ENCODE measurements around the gene RHOJ.

RHOJ gene

DNA sequence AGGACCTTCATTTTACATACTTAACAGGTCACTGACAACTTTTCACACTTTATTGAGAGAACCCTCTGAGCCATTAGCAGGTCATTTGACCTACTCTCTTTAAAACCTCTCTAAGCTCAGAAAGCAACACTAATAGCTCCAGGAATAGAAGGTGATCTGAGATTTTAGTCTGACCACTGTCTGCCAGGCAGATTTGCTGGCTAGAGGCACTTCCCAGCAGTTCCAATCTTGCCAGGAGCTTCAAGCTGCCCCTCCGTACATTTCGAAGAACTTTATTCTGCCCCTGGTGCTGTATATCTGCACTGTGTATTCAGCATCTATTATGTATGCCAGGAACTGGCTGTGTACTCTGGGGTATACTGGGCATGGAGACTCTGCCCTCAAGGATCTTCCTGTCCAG is 58.2 kb downstream of the RHOJ start:
- DNase-seq: no peak
- H3K4me1 ChIP-seq (ENCODE audit: control extremely low read depth in 1 of 4, control insufficient read depth in 4 of 4, insufficient read depth in 4 of 4, low read length in 3 of 4): no peaks in the 10 kb centered on the region
- 87% methylated on average over 2 of the region's 2 CpGs for WGBS (ENCODE audit: insufficient coverage)
- H3K27ac ChIP-seq (ENCODE audit: insufficient read depth in 1 of 2, low read depth in 1 of 2, low read length in 2 of 2, poor library complexity in 1 of 2, severe bottlenecking in 2 of 2): no peak overlapping the region
- CTCF ChIA-PET: no interaction called here
- H3K27me3 ChIP-seq (replicated peaks in 2 of 5; ENCODE audit: control insufficient read depth in 4 of 5, insufficient read depth in 5 of 5, low read length in 4 of 5): peaks cover 0 to 5% (median 0%) of the 10 kb centered on the region in 5 experiments
- POLR2A ChIA-PET: no interaction called here
- no peaks in the 10 kb centered on the region for H3K36me3 ChIP-seq (ENCODE audit: control insufficient read depth in 4 of 4, insufficient read depth in 4 of 4, low read length in 3 of 4)
- H3K4me3 ChIP-seq (ENCODE audit: control insufficient read depth in 1 of 7, extremely low read depth in 1 of 7, insufficient read depth in 4 of 7, low read depth in 2 of 7, low read length in 6 of 7): no peak overlapping the region
- H3K9me3 ChIP-seq (ENCODE audit: control extremely low read depth in 1 of 5, control insufficient read depth in 4 of 5, insufficient read depth in 2 of 5, low read depth in 1 of 5, low read length in 4 of 5): no peaks in the 10 kb centered on the region

- ChIA-PET CTCF (interaction anchor here (0.9 kb wide), 1 partner anchor 10 kb away, joined by 4 read pairs; no protein-coding TSS in a partner anchor), POLR2A (no interaction called here)
- DNase-seq: no peak
- H3K4me1 ChIP-seq (ENCODE audit: control extremely low read depth in 1 of 4, control insufficient read depth in 4 of 4, insufficient read depth in 4 of 4, low read length in 3 of 4): no peaks in the 10 kb centered on the region
- WGBS (ENCODE audit: insufficient coverage): no CpG with 5 or more reads among the region's 1 CpG
- H3K27ac ChIP-seq (ENCODE audit: insufficient read depth in 1 of 2, low read depth in 1 of 2, low read length in 2 of 2, poor library complexity in 1 of 2, severe bottlenecking in 2 of 2): no peak overlapping the region
- peaks cover 0 to 7% (median 0%) of the 10 kb centered on the region in 5 experiments for H3K27me3 ChIP-seq (replicated peaks in 2 of 5; ENCODE audit: control insufficient read depth in 4 of 5, insufficient read depth in 5 of 5, low read length in 4 of 5)
- no peak overlapping the region for H3K4me3 ChIP-seq (ENCODE audit: control insufficient read depth in 1 of 7, extremely low read depth in 1 of 7, insufficient read depth in 4 of 7, low read depth in 2 of 7, low read length in 6 of 7)
- H3K9me3 ChIP-seq (ENCODE audit: control extremely low read depth in 1 of 5, control insufficient read depth in 4 of 5, insufficient read depth in 2 of 5, low read depth in 1 of 5, low read length in 4 of 5): no peaks in the 10 kb centered on the region
- H3K36me3 ChIP-seq (ENCODE audit: control insufficient read depth in 4 of 4, insufficient read depth in 4 of 4, low read length in 3 of 4): no peaks in the 10 kb centered on the region
Measured at GRCh38 chr14:63266106-63266505, 61.9 kb downstream of the RHOJ start.

DNA sequence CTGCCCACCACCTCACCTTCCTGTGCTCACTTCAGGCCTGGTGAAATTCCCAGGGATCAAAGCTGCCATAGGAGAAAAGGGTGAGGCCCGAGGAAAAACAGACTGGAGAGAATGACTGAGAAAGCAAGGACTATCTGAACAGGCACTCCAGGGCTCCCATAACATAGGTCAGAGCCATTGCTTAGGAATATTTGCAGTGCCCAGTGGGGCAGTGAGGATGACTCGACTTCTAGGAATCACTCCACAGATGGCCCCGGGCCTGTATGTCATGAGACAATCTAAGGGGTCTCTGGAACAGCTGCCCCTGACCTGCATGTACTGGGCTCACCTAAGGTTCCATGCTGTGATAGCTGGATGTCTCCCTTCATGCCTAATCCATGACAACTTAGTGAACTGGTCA is 62.9 kb downstream of the RHOJ start:
- CTCF ChIA-PET: interaction anchor here (0.9 kb wide), 1 partner anchor 9 kb away, joined by 4 read pairs; no protein-coding TSS in a partner anchor
- Histone ChIP-seq H3K27me3 (replicated peaks in 2 of 5; ENCODE audit: control insufficient read depth in 4 of 5, insufficient read depth in 5 of 5, low read length in 4 of 5) (peaks cover 0 to 7% (median 0%) of the 10 kb centered on the region in 5 experiments), H3K4me1 (ENCODE audit: control extremely low read depth in 1 of 4, control insufficient read depth in 4 of 4, insufficient read depth in 4 of 4, low read length in 3 of 4) (no peaks in the 10 kb centered on the region), H3K36me3 (ENCODE audit: control insufficient read depth in 4 of 4, insufficient read depth in 4 of 4, low read length in 3 of 4) (no peaks in the 10 kb centered on the region), H3K4me3 (ENCODE audit: control insufficient read depth in 1 of 7, extremely low read depth in 1 of 7, insufficient read depth in 4 of 7, low read depth in 2 of 7, low read length in 6 of 7) (no peak overlapping the region), H3K27ac (ENCODE audit: insufficient read depth in 1 of 2, low read depth in 1 of 2, low read length in 2 of 2, poor library complexity in 1 of 2, severe bottlenecking in 2 of 2) (no peak overlapping the region), H3K9me3 (ENCODE audit: control extremely low read depth in 1 of 5, control insufficient read depth in 4 of 5, insufficient read depth in 2 of 5, low read depth in 1 of 5, low read length in 4 of 5) (no peaks in the 10 kb centered on the region)
- 95% methylated on average over 3 of the region's 3 CpGs for WGBS (ENCODE audit: insufficient coverage)
- POLR2A ChIA-PET: no interaction called here
- DNase-seq: no peak

DNA sequence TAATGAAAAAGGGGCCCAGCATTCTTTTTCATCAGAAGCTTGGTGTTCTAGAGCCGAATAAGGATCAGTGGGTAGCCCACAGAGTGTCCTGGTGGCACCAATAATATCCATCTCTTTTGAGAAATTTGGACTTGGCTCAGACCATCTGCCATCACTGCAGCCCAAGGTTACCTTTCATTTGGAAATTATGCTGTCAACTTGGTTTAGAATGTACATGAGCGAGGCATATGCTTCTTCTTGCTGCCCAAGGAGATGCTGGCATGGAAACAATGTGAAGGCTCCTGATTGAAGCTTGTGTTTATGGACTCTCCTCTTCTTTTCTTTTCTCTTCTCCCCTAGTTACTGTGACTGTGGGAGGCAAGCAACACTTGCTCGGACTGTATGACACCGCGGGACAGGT is 64.5 kb downstream of the RHOJ start:
- CTCF ChIA-PET: no interaction called here
- Histone ChIP-seq H3K4me3 (ENCODE audit: control insufficient read depth in 1 of 7, extremely low read depth in 1 of 7, insufficient read depth in 4 of 7, low read depth in 2 of 7, low read length in 6 of 7) (no peak overlapping the region), H3K27me3 (replicated peaks in 2 of 5; ENCODE audit: control insufficient read depth in 4 of 5, insufficient read depth in 5 of 5, low read length in 4 of 5) (peaks cover 0 to 6% (median 0%) of the 10 kb centered on the region in 5 experiments), H3K9me3 (ENCODE audit: control extremely low read depth in 1 of 5, control insufficient read depth in 4 of 5, insufficient read depth in 2 of 5, low read depth in 1 of 5, low read length in 4 of 5) (no peaks in the 10 kb centered on the region), H3K27ac (ENCODE audit: insufficient read depth in 1 of 2, low read depth in 1 of 2, low read length in 2 of 2, poor library complexity in 1 of 2, severe bottlenecking in 2 of 2) (no peak overlapping the region), H3K4me1 (ENCODE audit: control extremely low read depth in 1 of 4, control insufficient read depth in 4 of 4, insufficient read depth in 4 of 4, low read length in 3 of 4) (no peaks in the 10 kb centered on the region), H3K36me3 (ENCODE audit: control insufficient read depth in 4 of 4, insufficient read depth in 4 of 4, low read length in 3 of 4) (no peaks in the 10 kb centered on the region)
- POLR2A ChIA-PET: no interaction called here
- WGBS (ENCODE audit: insufficient coverage): 88% methylated on average over 2 of the region's 5 CpGs
- DNase-seq: no peak

GRCh38 chr14:63269561-63270225 is 65.5 kb downstream of the RHOJ start:
- 88% methylated on average over 4 of the region's 11 CpGs for WGBS (ENCODE audit: insufficient coverage)
- H3K4me3 ChIP-seq (ENCODE audit: control insufficient read depth in 1 of 7, extremely low read depth in 1 of 7, insufficient read depth in 4 of 7, low read depth in 2 of 7, low read length in 6 of 7): no peak overlapping the region
- no peaks in the 10 kb centered on the region for H3K36me3 ChIP-seq (ENCODE audit: control insufficient read depth in 4 of 4, insufficient read depth in 4 of 4, low read length in 3 of 4)
- H3K9me3 ChIP-seq (ENCODE audit: control extremely low read depth in 1 of 5, control insufficient read depth in 4 of 5, insufficient read depth in 2 of 5, low read depth in 1 of 5, low read length in 4 of 5): no peaks in the 10 kb centered on the region
- ChIA-PET CTCF (no interaction called here), POLR2A (no interaction called here)
- H3K4me1 ChIP-seq (ENCODE audit: control extremely low read depth in 1 of 4, control insufficient read depth in 4 of 4, insufficient read depth in 4 of 4, low read length in 3 of 4): no peaks in the 10 kb centered on the region
- no peak for DNase-seq
- no peak overlapping the region for H3K27ac ChIP-seq (ENCODE audit: insufficient read depth in 1 of 2, low read depth in 1 of 2, low read length in 2 of 2, poor library complexity in 1 of 2, severe bottlenecking in 2 of 2)
- peaks cover 0 to 6% (median 0%) of the 10 kb centered on the region in 5 experiments for H3K27me3 ChIP-seq (replicated peaks in 2 of 5; ENCODE audit: control insufficient read depth in 4 of 5, insufficient read depth in 5 of 5, low read length in 4 of 5)

GRCh38 chr14:63273129-63273528 is 68.9 kb downstream of the RHOJ start:
- Histone ChIP-seq H3K4me3 (ENCODE audit: control insufficient read depth in 1 of 7, extremely low read depth in 1 of 7, insufficient read depth in 4 of 7, low read depth in 2 of 7, low read length in 6 of 7) (no peak overlapping the region), H3K27ac (ENCODE audit: insufficient read depth in 1 of 2, low read depth in 1 of 2, low read length in 2 of 2, poor library complexity in 1 of 2, severe bottlenecking in 2 of 2) (no peak overlapping the region), H3K4me1 (ENCODE audit: control extremely low read depth in 1 of 4, control insufficient read depth in 4 of 4, insufficient read depth in 4 of 4, low read length in 3 of 4) (no peaks in the 10 kb centered on the region), H3K9me3 (ENCODE audit: control extremely low read depth in 1 of 5, control insufficient read depth in 4 of 5, insufficient read depth in 2 of 5, low read depth in 1 of 5, low read length in 4 of 5) (no peaks in the 10 kb centered on the region), H3K27me3 (replicated peaks in 2 of 5; ENCODE audit: control insufficient read depth in 4 of 5, insufficient read depth in 5 of 5, low read length in 4 of 5) (peaks cover 0 to 2% (median 0%) of the 10 kb centered on the region in 5 experiments), H3K36me3 (ENCODE audit: control insufficient read depth in 4 of 4, insufficient read depth in 4 of 4, low read length in 3 of 4) (no peaks in the 10 kb centered on the region)
- no peak for DNase-seq
- WGBS (ENCODE audit: insufficient coverage): 80% methylated on average over 2 of the region's 3 CpGs
- ChIA-PET POLR2A (no interaction called here), CTCF (interaction anchor here (0.7 to 1.0 kb wide), 2 partner anchors 106 to 1110 kb away, joined by 3 to 4 read pairs; no protein-coding TSS in a partner anchor)

GRCh38 chr14:63273717-63274655 is 69.7 kb downstream of the RHOJ start:
- no peak for DNase-seq
- WGBS (ENCODE audit: insufficient coverage): 97% methylated on average over 6 of the region's 8 CpGs
- Histone ChIP-seq H3K36me3 (ENCODE audit: control insufficient read depth in 4 of 4, insufficient read depth in 4 of 4, low read length in 3 of 4) (no peaks in the 10 kb centered on the region), H3K27ac (ENCODE audit: insufficient read depth in 1 of 2, low read depth in 1 of 2, low read length in 2 of 2, poor library complexity in 1 of 2, severe bottlenecking in 2 of 2) (no peak overlapping the region), H3K27me3 (replicated peaks in 2 of 5; ENCODE audit: control insufficient read depth in 4 of 5, insufficient read depth in 5 of 5, low read length in 4 of 5) (peaks cover 0 to 2% (median 0%) of the 10 kb centered on the region in 5 experiments), H3K4me1 (ENCODE audit: control extremely low read depth in 1 of 4, control insufficient read depth in 4 of 4, insufficient read depth in 4 of 4, low read length in 3 of 4) (no peaks in the 10 kb centered on the region), H3K9me3 (ENCODE audit: control extremely low read depth in 1 of 5, control insufficient read depth in 4 of 5, insufficient read depth in 2 of 5, low read depth in 1 of 5, low read length in 4 of 5) (no peaks in the 10 kb centered on the region), H3K4me3 (ENCODE audit: control insufficient read depth in 1 of 7, extremely low read depth in 1 of 7, insufficient read depth in 4 of 7, low read depth in 2 of 7, low read length in 6 of 7) (no peak overlapping the region)
- CTCF ChIA-PET: interaction anchor here (0.7 to 1.0 kb wide), 2 partner anchors 107 to 1111 kb away, joined by 3 to 4 read pairs; no protein-coding TSS in a partner anchor
- POLR2A ChIA-PET: no interaction called here

Measured in common myeloid progenitor, CD34-positive (primary cell).